Lower leg skin (tissue), 3 donors: Measurements from ENCODE around the gene PSMD6.

Source experiments
- CTCF ChIP-seq, 3 donors: fragments of 450-650 bp; IDR thresholded peaks; one replicate each; pipeline ENCODE4 v1.5.1; 2016; ENCODE audit warnings: antibody characterized with exemption in 3 of 3, mild to moderate bottlenecking in 3 of 3, moderate library complexity in 2 of 3
- POLR2A ChIP-seq, 2 donors: fragments of 450-650 bp; IDR thresholded peaks; one replicate each; pipeline ENCODE4 v1.6.1; 2016 to 2017; ENCODE audit warnings: antibody characterized with exemption in 2 of 2, mild to moderate bottlenecking in 1 of 2, moderate library complexity in 1 of 2

GRCh38 chr3:64064804-64065203 is 41.5 kb upstream of the PSMD6 start:
- TF ChIP-seq CTCF (IDR thresholded peaks at IDR 0.05) (no peak), POLR2A (IDR thresholded peaks at IDR 0.05) (no peak)
